ENCODE measurements around the gene TOX2. TPM values are rescaled to one million over a fixed set of nuclear protein-coding genes. Genes with fewer than 3 reads are reported as not detected.

Gene TOX2
- total and polyA plus RNA-seq, 2 of the 8 experiments (the other 6 are each of a cell fraction or from before 2014, with no cell fraction given) = 1.8 to 3.4 TPM

GRCh38 chr20:44004306-44004915 is 89.8 kb downstream of the TOX2 start:
- no peak overlapping the region for H3K14ac ChIP-seq (ENCODE audit: insufficient read length)
- H2BK15ac ChIP-seq (ENCODE audit: low read length) = no peak overlapping the region
- H3K4me2 ChIP-seq (ENCODE audit: insufficient read depth in 1 of 2, low read depth in 2 of 2, low read length in 2 of 2) = no peak overlapping the region
- H3K23ac ChIP-seq (ENCODE audit: insufficient read length) = no peak overlapping the region
- ChIA-PET POLR2A (ENCODE audit: partially characterized antibody) (no interaction called here), CTCF (ENCODE audit: partially characterized antibody) (interaction anchor here (0.6 to 1.8 kb wide), 2 partner anchors 9 to 807 kb away, joined by 3 read pairs; no protein-coding TSS in a partner anchor)
- H4K20me1 ChIP-seq (replicated peaks in 1 of 2; ENCODE audit: control insufficient read depth in 1 of 2, insufficient read depth in 2 of 2, low read length in 2 of 2) = no peaks in the 10 kb centered on the region
- no peaks in the 10 kb centered on the region for H3K23me2 ChIP-seq (ENCODE audit: low read depth, low read length)
- H3K79me2 ChIP-seq (ENCODE audit: control insufficient read depth in 1 of 2, insufficient read depth in 2 of 2, low read length in 2 of 2) = no peaks in the 10 kb centered on the region
- no peak overlapping the region for H2BK20ac ChIP-seq (ENCODE audit: low read length)
- no peak overlapping the region for H3K9ac ChIP-seq (replicated peaks in 1 of 4; ENCODE audit: extremely low read depth in 1 of 4, low read depth in 3 of 4, low read length in 3 of 4)
- H4K8ac ChIP-seq (ENCODE audit: extremely low read depth, insufficient read depth, low read length) = no peak overlapping the region
- H3K27ac ChIP-seq (ENCODE audit: low read depth, low read length) = no peak overlapping the region
- no peak overlapping the region for H2BK5ac ChIP-seq (ENCODE audit: low read depth, low read length)
- H4K5ac ChIP-seq (ENCODE audit: insufficient read length, low read depth, low read length) = no peak overlapping the region
- no peak overlapping the region for H2BK120ac ChIP-seq (replicated peaks; ENCODE audit: low read depth, low read length)
- no peak overlapping the region for H4K91ac ChIP-seq (replicated peaks; ENCODE audit: insufficient read length, low read length)
- WGBS, 2 experiments (ENCODE audit: extremely low coverage in 1 of 2, insufficient coverage in 1 of 2, insufficient read length in 1 of 2, insufficient replicate concordance in 2 of 2, low coverage in 1 of 2, low lambda C conversion rate in 2 of 2, missing lambda C conversion rate in 1 of 2) = 92% methylated on average over 4 of the region's 4 CpGs; no CpG with 5 or more reads in 1 of the 2 experiments
- no peaks in the 10 kb centered on the region for H3K27me3 ChIP-seq (replicated peaks in 1 of 4; ENCODE audit: control insufficient read depth in 3 of 4, extremely low read depth in 1 of 4, insufficient read depth in 3 of 4, low read length in 3 of 4)
- H2AFZ ChIP-seq (ENCODE audit: low read length) = no peak overlapping the region
- H3K4me3 ChIP-seq (ENCODE audit: extremely low read depth in 1 of 4, insufficient read depth in 2 of 4, low read depth in 3 of 4, low read length in 4 of 4) = no peak overlapping the region
- no peak overlapping the region for H3K4ac ChIP-seq (replicated peaks; ENCODE audit: insufficient read length, low read depth, low read length)
- H2BK12ac ChIP-seq (ENCODE audit: low read depth, low read length) = no peak overlapping the region; the same call in 1 of the 2 replicates
- no peak overlapping the region for H2AK5ac ChIP-seq (ENCODE audit: low read depth, low read length)
- no peaks in the 10 kb centered on the region for H3K79me1 ChIP-seq (ENCODE audit: low read depth, low read length)
- no peak overlapping the region for H3K56ac ChIP-seq (replicated peaks; ENCODE audit: insufficient read length, low read depth, low read length)
- H3K9me3 ChIP-seq (ENCODE audit: insufficient read depth in 2 of 2, low read depth in 1 of 2, low read length in 1 of 2) = no peaks in the 10 kb centered on the region
- FAIRE-seq = no peak
- DNase-seq (ENCODE audit: low read depth in 1 of 2, low spot score in 2 of 2) = no peak
- no peaks in the 10 kb centered on the region for H3K36me3 ChIP-seq (ENCODE audit: control insufficient read depth in 2 of 4, insufficient read depth in 4 of 4, low read length in 3 of 4)
- H3K18ac ChIP-seq (ENCODE audit: extremely low read depth, low read length) = no peak overlapping the region
- H3K4me1 ChIP-seq (replicated peaks in 1 of 4; ENCODE audit: control insufficient read depth in 3 of 4, insufficient read depth in 4 of 4, low read length in 3 of 4) = no peaks in the 10 kb centered on the region
- peak in 2 of 3 experiments; percentile 23 to 32; a peak in 2 of 4 replicates for TF ChIP-seq CTCF (IDR thresholded peaks at IDR 0.05; ENCODE audit: control extremely low read depth in 1 of 3, insufficient read depth in 1 of 3, low read depth in 1 of 3, low read length in 3 of 3)
- TF ChIP-seq SP2 (IDR thresholded peaks at IDR 0.05; ENCODE audit: low read length) = no peak

Data from H1 (cell line).